ENCODE measurements around the gene GTF2A1.

GTF2A1 gene

GRCh38 chr14:81205639-81206038 is 15.1 kb downstream of the GTF2A1 start:
- Histone ChIP-seq H3K4me1 (peaks cover 0 to 32% (median 0%) of the 10 kb centered on the region in 4 donors), H3K9me3 (no peaks in the 10 kb centered on the region), H3K27me3 (no peaks in the 10 kb centered on the region), H3K27ac (no peak overlapping the region), H3K4me3 (no peak overlapping the region), H3K36me3 (peaks cover 31 to 59% (median 47%) of the 10 kb centered on the region in 3 donors)
- TF ChIP-seq, protein P1, sequence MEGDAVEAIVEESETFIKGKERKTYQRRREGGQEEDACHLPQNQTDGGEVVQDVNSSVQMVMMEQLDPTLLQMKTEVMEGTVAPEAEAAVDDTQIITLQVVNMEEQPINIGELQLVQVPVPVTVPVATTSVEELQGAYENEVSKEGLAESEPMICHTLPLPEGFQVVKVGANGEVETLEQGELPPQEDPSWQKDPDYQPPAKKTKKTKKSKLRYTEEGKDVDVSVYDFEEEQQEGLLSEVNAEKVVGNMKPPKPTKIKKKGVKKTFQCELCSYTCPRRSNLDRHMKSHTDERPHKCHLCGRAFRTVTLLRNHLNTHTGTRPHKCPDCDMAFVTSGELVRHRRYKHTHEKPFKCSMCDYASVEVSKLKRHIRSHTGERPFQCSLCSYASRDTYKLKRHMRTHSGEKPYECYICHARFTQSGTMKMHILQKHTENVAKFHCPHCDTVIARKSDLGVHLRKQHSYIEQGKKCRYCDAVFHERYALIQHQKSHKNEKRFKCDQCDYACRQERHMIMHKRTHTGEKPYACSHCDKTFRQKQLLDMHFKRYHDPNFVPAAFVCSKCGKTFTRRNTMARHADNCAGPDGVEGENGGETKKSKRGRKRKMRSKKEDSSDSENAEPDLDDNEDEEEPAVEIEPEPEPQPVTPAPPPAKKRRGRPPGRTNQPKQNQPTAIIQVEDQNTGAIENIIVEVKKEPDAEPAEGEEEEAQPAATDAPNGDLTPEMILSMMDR (IDR thresholded peaks at IDR 0.05) = no peak
- DNase-seq = no peak
- intact Hi-C loops (cut with DNase I; ENCODE audit: low total_unique reads) = no loop called here

DNA sequence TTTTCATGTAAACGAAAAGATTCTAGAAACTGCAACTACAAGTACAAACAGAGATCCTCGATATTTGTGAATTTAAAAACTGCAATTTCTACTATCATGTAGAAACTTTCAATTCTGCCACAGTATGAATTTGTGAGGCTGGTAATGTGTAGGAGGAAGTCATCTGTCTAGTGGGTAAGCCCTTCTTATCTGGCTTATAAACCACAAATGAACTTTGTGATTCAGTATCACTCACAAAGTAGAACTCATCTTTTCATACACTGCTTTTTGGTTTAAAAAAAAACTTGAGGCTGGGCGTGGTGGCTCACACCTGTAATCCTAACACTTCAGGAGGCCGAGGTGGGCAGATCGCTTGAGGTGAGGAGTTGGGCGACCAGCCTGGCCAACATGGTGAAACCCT is 20.7 kb downstream of the GTF2A1 start:
- intact Hi-C loops (cut with DNase I; ENCODE audit: low total_unique reads) = no loop called here
- no peak for DNase-seq
- Histone ChIP-seq H3K27ac (no peak overlapping the region), H3K9me3 (no peaks in the 10 kb centered on the region), H3K27me3 (no peaks in the 10 kb centered on the region), H3K36me3 (peaks cover 55 to 69% (median 57%) of the 10 kb centered on the region in 3 donors), H3K4me3 (no peak overlapping the region), H3K4me1 (peaks cover 0 to 12% (median 0%) of the 10 kb centered on the region in 4 donors)
- TF ChIP-seq, protein P1 (IDR thresholded peaks at IDR 0.05) = no peak

GRCh38 chr14:81199084-81199483 is 21.7 kb downstream of the GTF2A1 start:
- Histone ChIP-seq H3K27me3 (no peaks in the 10 kb centered on the region), H3K27ac (no peak overlapping the region), H3K9me3 (no peaks in the 10 kb centered on the region), H3K36me3 (peaks cover 60 to 79% (median 66%) of the 10 kb centered on the region in 3 donors), H3K4me1 (peaks cover 0 to 6% (median 0%) of the 10 kb centered on the region in 4 donors), H3K4me3 (no peak overlapping the region)
- DNase-seq = no peak
- TF ChIP-seq, protein P1 (IDR thresholded peaks at IDR 0.05) = no peak
- intact Hi-C loops (cut with DNase I; ENCODE audit: low total_unique reads) = no loop called here

DNA sequence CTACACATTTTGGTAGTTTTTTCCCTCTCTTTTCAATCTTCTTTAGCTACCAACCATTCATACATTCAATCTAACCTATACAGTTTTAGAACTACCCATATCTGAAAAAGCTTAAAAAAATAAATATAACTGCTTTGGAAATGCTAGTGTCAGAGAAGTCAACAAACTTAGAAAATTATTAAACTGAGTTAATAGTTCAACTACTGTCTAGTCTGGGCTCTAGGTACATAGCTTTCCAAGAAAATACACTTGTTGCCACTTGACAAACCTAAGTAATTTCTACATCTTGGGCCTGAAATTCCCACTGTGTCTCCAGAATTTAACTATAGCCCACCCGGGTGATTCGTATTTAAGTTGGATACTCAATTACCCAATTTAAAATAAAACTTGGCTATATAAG is 22.1 kb downstream of the GTF2A1 start:
- Histone ChIP-seq H3K9me3 (no peaks in the 10 kb centered on the region), H3K4me3 (no peak overlapping the region), H3K27me3 (no peaks in the 10 kb centered on the region), H3K36me3 (peaks cover 62 to 80% (median 66%) of the 10 kb centered on the region in 3 donors), H3K27ac (no peak overlapping the region), H3K4me1 (peaks cover 0 to 2% (median 0%) of the 10 kb centered on the region in 4 donors)
- TF ChIP-seq, protein P1 (IDR thresholded peaks at IDR 0.05) = no peak
- intact Hi-C loops (cut with DNase I; ENCODE audit: low total_unique reads) = no loop called here
- no peak for DNase-seq

DNA sequence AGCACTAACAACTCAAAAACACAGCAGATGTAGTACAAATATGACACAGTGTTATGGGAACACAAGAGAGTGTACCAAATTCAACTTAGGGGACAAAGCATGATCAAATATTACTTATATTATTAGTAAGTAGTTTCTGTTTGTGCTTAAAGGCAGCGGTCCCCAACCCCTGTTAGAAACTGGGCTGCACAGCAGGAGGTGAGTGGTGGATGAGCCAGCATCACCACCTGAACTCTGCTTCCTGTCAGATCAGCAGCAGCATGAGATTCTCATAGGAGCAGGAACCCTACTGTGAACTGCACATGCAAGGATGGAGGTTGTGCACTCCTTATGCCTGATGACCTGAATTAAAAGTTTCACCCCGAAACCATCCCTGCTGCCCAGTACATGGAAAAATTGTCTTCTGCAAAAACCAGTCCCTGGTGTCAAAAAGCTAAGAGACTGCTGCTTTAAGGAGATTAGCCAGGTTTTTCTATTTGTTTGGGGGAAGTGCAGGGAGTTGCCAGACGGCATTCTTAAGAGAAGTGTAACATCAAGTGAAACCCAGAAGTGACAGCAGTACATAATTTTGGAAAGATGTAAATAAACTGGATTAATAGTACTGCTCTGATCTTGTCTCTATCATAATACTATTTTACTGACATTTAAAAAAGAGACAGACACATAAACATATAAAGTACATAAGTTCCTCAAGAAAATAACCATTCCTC is 26.7 kb downstream of the GTF2A1 start:
- Histone ChIP-seq H3K4me3 (no peak overlapping the region), H3K36me3 (peaks cover 55 to 80% (median 65%) of the 10 kb centered on the region in 3 donors), H3K4me1 (no peaks in the 10 kb centered on the region), H3K27me3 (no peaks in the 10 kb centered on the region), H3K27ac (no peak overlapping the region), H3K9me3 (no peaks in the 10 kb centered on the region)
- TF ChIP-seq, protein P1 (IDR thresholded peaks at IDR 0.05) = no peak
- no peak for DNase-seq
- intact Hi-C loops (cut with DNase I; ENCODE audit: low total_unique reads) = no loop called here
